Panc1 (cell line): ENCODE data around the gene JPH3.

Source experiments
- CTCF ChIP-seq: fragments of 450-650 bp; IDR thresholded peaks from 2 replicates; pipeline ENCODE4 v1.5.1; 2017; ENCODE audit warnings: mild to moderate bottlenecking
- POLR2AphosphoS5 ChIP-seq: IDR thresholded peaks from 2 replicates; pipeline ENCODE4 v1.6.1; 2012; ENCODE audit warnings: mild to moderate bottlenecking, low read depth, low read length, moderate library complexity
- REST ChIP-seq, 2 experiments: IDR thresholded peaks; 2 replicates each; pipeline ENCODE4 v1.6.1; 2011 to 2012; ENCODE audit warnings: low read depth in 2 of 2, control low read depth in 1 of 2, low read length in 1 of 2, mild to moderate bottlenecking in 1 of 2, moderate library complexity in 1 of 2; ENCODE audit not compliant: insufficient read depth in 1 of 2
- SIN3A ChIP-seq: IDR thresholded peaks from 2 replicates; pipeline ENCODE4 v1.6.1; 2012; ENCODE audit warnings: low read depth, mild to moderate bottlenecking, low read length, moderate library complexity, borderline replicate concordance; ENCODE audit not compliant: insufficient read depth
- TCF7L2 ChIP-seq: IDR thresholded peaks from 2 replicates; pipeline ENCODE4 v1.6.1; 2011; ENCODE audit warnings: mild to moderate bottlenecking, low read depth, low read length, inconsistent platforms

GRCh38 chr16:87697256-87697655 is 94.9 kb downstream of the JPH3 start:
- TF ChIP-seq CTCF (no peak), TCF7L2 (no peak), REST (IDR thresholded peaks at IDR 0.05; ENCODE audit: insufficient read depth in 1 of 2, low read depth in 2 of 2, low read length in 1 of 2) (no peak), POLR2AphosphoS5 (no peak), SIN3A (no peak)
